Spleen (tissue), 7 donors: Measurements from ENCODE around the gene SLC35E2B.
"Not testable (repeated sequence)": the region's sequence is repeated elsewhere in the genome, so short reads cannot be mapped to it uniquely, and the experiment has no call there.

Source experiments
- POLR2A ChIP-seq, 3 donors: fragments of 450-650 bp; IDR thresholded peaks; one replicate each; pipeline ENCODE4 v1.5.1; 2017; ENCODE audit warnings: antibody characterized with exemption in 3 of 3, mild to moderate bottlenecking in 1 of 3
- POLR2AphosphoS5 ChIP-seq, 3 donors: sonication (generic); formaldehyde crosslinking; IDR thresholded peaks; one replicate each; pipeline ENCODE4 v1.5.1; 2017; ENCODE audit warnings: antibody characterized with exemption in 3 of 3
- TF ChIP-seq, protein P1 (sequence below), 11 experiments: fragments of 200-600 bp in 7 of 11; fragments of 450-650 bp in 4 of 11; sonication (generic) in 4 of 11; IDR thresholded peaks in 8 of 11; conservative IDR thresholded peaks in 3 of 11; 1 replicate in 7 of 11; 2 replicates in 4 of 11; pipeline versions ENCODE4 v1.4.0 to v1.8.0; 2016 to 2021; ENCODE audit warnings: antibody characterized with exemption in 11 of 11, inconsistent platforms in 4 of 11, mild to moderate bottlenecking in 1 of 11
- donor health status: DM: no; HTN: no; CAD: no; lungs with moderate emphysema.
- donor health status: DM: no; HTN: no; CAD: no.
- donor health status: DM: no; HTN: no; CAD: no.

DNA sequence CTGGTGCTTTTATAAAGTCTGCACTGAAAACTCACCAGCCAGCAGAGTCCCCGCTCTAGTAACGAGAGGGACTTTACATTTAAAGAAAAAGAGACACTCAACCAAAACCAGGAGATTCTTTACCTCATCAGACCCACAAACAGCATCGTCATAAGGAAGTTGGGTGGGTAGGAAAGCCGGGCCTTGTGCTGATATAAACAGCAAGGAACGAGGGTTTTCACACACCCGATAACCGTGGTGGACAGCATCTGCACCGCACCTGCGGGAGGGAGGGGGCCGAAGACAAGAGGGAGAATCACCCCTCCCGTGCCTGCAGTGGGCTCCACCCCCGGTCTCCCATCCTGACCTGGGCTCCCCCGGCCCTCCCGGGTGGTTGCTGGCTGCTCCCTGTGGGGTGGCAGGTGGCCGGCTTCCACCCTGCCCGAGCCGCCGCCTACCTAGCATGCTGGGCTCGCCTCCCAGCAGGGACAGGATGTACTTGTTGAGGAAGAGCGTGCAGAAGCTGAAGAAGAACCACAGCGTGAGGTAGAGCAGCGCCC is 46.3 kb upstream of the SLC35E2B start:
- not testable (repeated sequence) for TF ChIP-seq POLR2A, POLR2AphosphoS5 (IDR thresholded peaks at IDR 0.05)
- TF ChIP-seq, protein P1, sequence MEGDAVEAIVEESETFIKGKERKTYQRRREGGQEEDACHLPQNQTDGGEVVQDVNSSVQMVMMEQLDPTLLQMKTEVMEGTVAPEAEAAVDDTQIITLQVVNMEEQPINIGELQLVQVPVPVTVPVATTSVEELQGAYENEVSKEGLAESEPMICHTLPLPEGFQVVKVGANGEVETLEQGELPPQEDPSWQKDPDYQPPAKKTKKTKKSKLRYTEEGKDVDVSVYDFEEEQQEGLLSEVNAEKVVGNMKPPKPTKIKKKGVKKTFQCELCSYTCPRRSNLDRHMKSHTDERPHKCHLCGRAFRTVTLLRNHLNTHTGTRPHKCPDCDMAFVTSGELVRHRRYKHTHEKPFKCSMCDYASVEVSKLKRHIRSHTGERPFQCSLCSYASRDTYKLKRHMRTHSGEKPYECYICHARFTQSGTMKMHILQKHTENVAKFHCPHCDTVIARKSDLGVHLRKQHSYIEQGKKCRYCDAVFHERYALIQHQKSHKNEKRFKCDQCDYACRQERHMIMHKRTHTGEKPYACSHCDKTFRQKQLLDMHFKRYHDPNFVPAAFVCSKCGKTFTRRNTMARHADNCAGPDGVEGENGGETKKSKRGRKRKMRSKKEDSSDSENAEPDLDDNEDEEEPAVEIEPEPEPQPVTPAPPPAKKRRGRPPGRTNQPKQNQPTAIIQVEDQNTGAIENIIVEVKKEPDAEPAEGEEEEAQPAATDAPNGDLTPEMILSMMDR (IDR thresholded peaks at IDR 0.05 in 8 of 11, conservative IDR thresholded peaks at IDR 0.05 in 3 of 11) = not testable (repeated sequence)
